Lower leg skin (tissue), 4 donors: ENCODE measurements around the gene KIF2A. TPM values are rescaled to one million over a fixed set of nuclear protein-coding genes. Genes with fewer than 3 reads are reported as not detected.

ENCODE experiments used
- DNase-seq, 2 donors: peaks; one replicate each; pipeline ENCODE4 v3.0.0-alpha.2; 2019; ENCODE audit warnings: low spot score in 2 of 2
- H3K4me3 ChIP-seq: fragments of 200-600 bp; sonication (generic); 2 replicates; pipeline ENCODE4 v1.5.1; 2017; ENCODE audit warnings: mild to moderate bottlenecking, low read depth; ENCODE audit not compliant: poor library complexity, severe bottlenecking
- CTCF ChIP-seq, 3 donors: fragments of 450-650 bp; IDR thresholded peaks; one replicate each; pipeline ENCODE4 v1.5.1; 2016; ENCODE audit warnings: antibody characterized with exemption in 3 of 3, mild to moderate bottlenecking in 3 of 3, moderate library complexity in 2 of 3
- POLR2A ChIP-seq, 2 donors: fragments of 450-650 bp; IDR thresholded peaks; one replicate each; pipeline ENCODE4 v1.6.1; 2016 to 2017; ENCODE audit warnings: antibody characterized with exemption in 2 of 2, mild to moderate bottlenecking in 1 of 2, moderate library complexity in 1 of 2
- WGBS, 2 donors: methylation state at CpG; one replicate each; pipeline ENCODE4 v1.1.5; 2018; 5-methylcytosine and 5-hydroxymethylcytosine counted together
- intact Hi-C: fragments of 100-400 bp; cut with DNase I; formaldehyde crosslinking; loops from one replicate; pipeline ENCODE4 v1.15.0; 2023; ENCODE audit warnings: low total_unique reads
- total RNA-seq, 4 donors: library from RNA; depleted of rRNA; stranded (reverse); fragments of >200 nt; gene quantifications; one replicate each; pipeline ENCODE4 v1.1.0, GENCODE V29; 2016

Gene KIF2A
- 10 to 100 TPM; 14.5 to 33.4 (median 21.2) TPM for total RNA-seq

GRCh38 chr5:62305715-62306322 lies at the start of gene KIF2A:
Gene KIF2A (plus strand): TSS chr5:62306206. CDS start chr5:62306473, 267 bp downstream.
- TF ChIP-seq CTCF (IDR thresholded peaks at IDR 0.05) (no peak), POLR2A (IDR thresholded peaks at IDR 0.05) (no peak)
- H3K4me3 ChIP-seq = peak within 1 kb of the TSS; percentile 98
- WGBS, 2 donors = 0% methylated on average over 23 to 49 of the region's 66 CpGs
- intact Hi-C loops = no loop called here
- DNase-seq = peak; percentile 80 to 96

- intact Hi-C loops = no loop called here
- no peak overlapping the region for H3K4me3 ChIP-seq
- no peak for DNase-seq
- TF ChIP-seq POLR2A (IDR thresholded peaks at IDR 0.05) = no peak
- no peak for TF ChIP-seq CTCF (IDR thresholded peaks at IDR 0.05)
Measured at GRCh38 chr5:62257020-62257367, 49.0 kb upstream of the KIF2A start.

GRCh38 chr5:62258654-62259053 lies 47.4 kb upstream of the KIF2A start:
- no peak for TF ChIP-seq CTCF (IDR thresholded peaks at IDR 0.05)
- no peak for TF ChIP-seq POLR2A (IDR thresholded peaks at IDR 0.05)
- intact Hi-C loops = no loop called here
- DNase-seq = no peak
- H3K4me3 ChIP-seq = no peak overlapping the region

- intact Hi-C loops = no loop called here
- WGBS, 2 donors = 77 to 83% methylated on average over 2 of the region's 2 CpGs
- TF ChIP-seq CTCF (IDR thresholded peaks at IDR 0.05) = no peak
- no peak for TF ChIP-seq POLR2A (IDR thresholded peaks at IDR 0.05)
Measured at GRCh38 chr5:62259699-62260250, 46.2 kb upstream of the KIF2A start.

GRCh38 chr5:62260513-62260912 lies 45.5 kb upstream of the KIF2A start:
- no peak for TF ChIP-seq POLR2A (IDR thresholded peaks at IDR 0.05)
- no peak for TF ChIP-seq CTCF (IDR thresholded peaks at IDR 0.05)
- intact Hi-C loops = no loop called here
- no peak for DNase-seq
- 38 to 39% methylated on average over 5 of the region's 5 CpGs for WGBS, 2 donors
- no peak overlapping the region for H3K4me3 ChIP-seq

More at GRCh38 chr5:62259699-62260250, 46.2 kb upstream of the KIF2A start:
- H3K4me3 ChIP-seq = no peak overlapping the region
- DNase-seq = no peak

GRCh38 chr5:62263401-62263800 lies 42.6 kb upstream of the KIF2A start:
- no peak for TF ChIP-seq POLR2A (IDR thresholded peaks at IDR 0.05)
- no peak for TF ChIP-seq CTCF (IDR thresholded peaks at IDR 0.05)
- H3K4me3 ChIP-seq = no peak overlapping the region
- DNase-seq = no peak
- intact Hi-C loops = no loop called here
